Panc1 (cell line): ENCODE data around the gene HYAL2.

Experiments used
- POLR2AphosphoS5 ChIP-seq: IDR thresholded peaks from 2 replicates; pipeline ENCODE4 v1.6.1; 2012; ENCODE audit warnings: mild to moderate bottlenecking, low read depth, low read length, moderate library complexity
- SIN3A ChIP-seq: IDR thresholded peaks from 2 replicates; pipeline ENCODE4 v1.6.1; 2012; ENCODE audit warnings: low read depth, mild to moderate bottlenecking, low read length, moderate library complexity, borderline replicate concordance; ENCODE audit not compliant: insufficient read depth
- TF ChIP-seq, protein P1 (sequence below): fragments of 450-650 bp; IDR thresholded peaks from 2 replicates; pipeline ENCODE4 v1.5.1; 2017; ENCODE audit warnings: mild to moderate bottlenecking
- TF ChIP-seq, protein P2 (sequence below), 2 experiments: IDR thresholded peaks; 2 replicates each; pipeline ENCODE4 v1.6.1; 2011 to 2012; ENCODE audit warnings: low read depth in 2 of 2, control low read depth in 1 of 2, low read length in 1 of 2, mild to moderate bottlenecking in 1 of 2, moderate library complexity in 1 of 2; ENCODE audit not compliant: insufficient read depth in 1 of 2

DNA sequence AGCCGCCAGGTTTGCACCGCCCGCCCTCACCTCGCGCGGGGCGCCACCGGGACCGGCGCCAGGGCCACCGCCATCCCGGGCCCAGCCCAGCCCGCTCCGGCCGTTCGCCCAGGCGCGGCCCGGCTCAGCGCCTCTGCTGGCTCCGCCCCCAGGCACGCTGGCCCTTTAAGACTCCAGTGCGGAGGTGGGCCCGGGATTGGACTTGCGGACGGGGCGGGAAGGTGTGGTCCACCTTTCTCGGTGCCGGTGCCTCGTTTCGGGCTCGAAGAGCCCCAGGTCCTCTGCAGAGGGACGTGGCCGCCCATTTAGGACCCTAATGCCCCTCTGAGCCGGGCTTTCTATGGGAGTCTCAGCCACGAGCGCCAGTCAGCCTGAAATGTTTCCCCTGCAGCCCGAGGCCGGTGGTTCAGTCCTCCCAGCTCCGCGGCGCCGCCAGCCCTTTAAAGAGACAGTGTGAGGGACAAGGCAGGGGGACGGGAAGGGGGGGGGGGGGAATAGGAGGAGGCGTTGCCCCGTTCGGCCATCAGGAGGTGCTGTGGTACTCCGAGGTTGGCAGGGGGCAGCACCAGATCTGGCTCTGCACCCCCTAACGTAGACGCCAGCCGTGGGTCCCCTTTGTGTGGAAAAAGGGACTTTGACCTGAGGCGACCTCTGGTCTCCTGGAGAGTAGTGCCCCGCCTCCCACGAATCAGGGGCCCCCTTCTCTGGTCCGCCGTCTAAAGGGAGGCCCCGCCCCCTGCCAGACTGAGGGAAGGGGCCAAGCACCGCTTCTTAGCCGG is 1.0 kb downstream of the HYAL2 start:
- TF ChIP-seq, protein P1, sequence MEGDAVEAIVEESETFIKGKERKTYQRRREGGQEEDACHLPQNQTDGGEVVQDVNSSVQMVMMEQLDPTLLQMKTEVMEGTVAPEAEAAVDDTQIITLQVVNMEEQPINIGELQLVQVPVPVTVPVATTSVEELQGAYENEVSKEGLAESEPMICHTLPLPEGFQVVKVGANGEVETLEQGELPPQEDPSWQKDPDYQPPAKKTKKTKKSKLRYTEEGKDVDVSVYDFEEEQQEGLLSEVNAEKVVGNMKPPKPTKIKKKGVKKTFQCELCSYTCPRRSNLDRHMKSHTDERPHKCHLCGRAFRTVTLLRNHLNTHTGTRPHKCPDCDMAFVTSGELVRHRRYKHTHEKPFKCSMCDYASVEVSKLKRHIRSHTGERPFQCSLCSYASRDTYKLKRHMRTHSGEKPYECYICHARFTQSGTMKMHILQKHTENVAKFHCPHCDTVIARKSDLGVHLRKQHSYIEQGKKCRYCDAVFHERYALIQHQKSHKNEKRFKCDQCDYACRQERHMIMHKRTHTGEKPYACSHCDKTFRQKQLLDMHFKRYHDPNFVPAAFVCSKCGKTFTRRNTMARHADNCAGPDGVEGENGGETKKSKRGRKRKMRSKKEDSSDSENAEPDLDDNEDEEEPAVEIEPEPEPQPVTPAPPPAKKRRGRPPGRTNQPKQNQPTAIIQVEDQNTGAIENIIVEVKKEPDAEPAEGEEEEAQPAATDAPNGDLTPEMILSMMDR = peak; percentile 78
- TF ChIP-seq POLR2AphosphoS5 (peak; percentile 65; the same call in 1 of the 2 replicates), SIN3A (no peak)
- TF ChIP-seq, protein P2, sequence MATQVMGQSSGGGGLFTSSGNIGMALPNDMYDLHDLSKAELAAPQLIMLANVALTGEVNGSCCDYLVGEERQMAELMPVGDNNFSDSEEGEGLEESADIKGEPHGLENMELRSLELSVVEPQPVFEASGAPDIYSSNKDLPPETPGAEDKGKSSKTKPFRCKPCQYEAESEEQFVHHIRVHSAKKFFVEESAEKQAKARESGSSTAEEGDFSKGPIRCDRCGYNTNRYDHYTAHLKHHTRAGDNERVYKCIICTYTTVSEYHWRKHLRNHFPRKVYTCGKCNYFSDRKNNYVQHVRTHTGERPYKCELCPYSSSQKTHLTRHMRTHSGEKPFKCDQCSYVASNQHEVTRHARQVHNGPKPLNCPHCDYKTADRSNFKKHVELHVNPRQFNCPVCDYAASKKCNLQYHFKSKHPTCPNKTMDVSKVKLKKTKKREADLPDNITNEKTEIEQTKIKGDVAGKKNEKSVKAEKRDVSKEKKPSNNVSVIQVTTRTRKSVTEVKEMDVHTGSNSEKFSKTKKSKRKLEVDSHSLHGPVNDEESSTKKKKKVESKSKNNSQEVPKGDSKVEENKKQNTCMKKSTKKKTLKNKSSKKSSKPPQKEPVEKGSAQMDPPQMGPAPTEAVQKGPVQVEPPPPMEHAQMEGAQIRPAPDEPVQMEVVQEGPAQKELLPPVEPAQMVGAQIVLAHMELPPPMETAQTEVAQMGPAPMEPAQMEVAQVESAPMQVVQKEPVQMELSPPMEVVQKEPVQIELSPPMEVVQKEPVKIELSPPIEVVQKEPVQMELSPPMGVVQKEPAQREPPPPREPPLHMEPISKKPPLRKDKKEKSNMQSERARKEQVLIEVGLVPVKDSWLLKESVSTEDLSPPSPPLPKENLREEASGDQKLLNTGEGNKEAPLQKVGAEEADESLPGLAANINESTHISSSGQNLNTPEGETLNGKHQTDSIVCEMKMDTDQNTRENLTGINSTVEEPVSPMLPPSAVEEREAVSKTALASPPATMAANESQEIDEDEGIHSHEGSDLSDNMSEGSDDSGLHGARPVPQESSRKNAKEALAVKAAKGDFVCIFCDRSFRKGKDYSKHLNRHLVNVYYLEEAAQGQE (IDR thresholded peaks at IDR 0.05; ENCODE audit: insufficient read depth in 1 of 2, low read depth in 2 of 2, low read length in 1 of 2) = no peak
